NT2/D1 (cell line): Measurements from ENCODE around the gene ATP1A1.

Source experiments
- SUZ12 ChIP-seq: IDR thresholded peaks from 2 replicates; pipeline ENCODE4 v1.6.1; 2011; ENCODE audit not compliant: insufficient read length, insufficient read depth; ENCODE audit errors: extremely low read depth
- YY1 ChIP-seq: IDR thresholded peaks from 2 replicates; pipeline ENCODE4 v1.6.1; 2011; ENCODE audit not compliant: insufficient read length, insufficient read depth
- ZNF274 ChIP-seq: IDR thresholded peaks from 2 replicates; pipeline ENCODE4 v1.6.1; 2011; ENCODE audit warnings: mild to moderate bottlenecking, low read depth, low read length

- TF ChIP-seq ZNF274 (no peak), SUZ12 (no peak), YY1 (no peak)
These were observed 75.8 kb downstream of the ATP1A1 start for GRCh38 chr1:116448785-116449385.
